GM23248 (cell line): Measurements from ENCODE around the gene CENPQ.

Experiments used
- EZH2 ChIP-seq: fragments of 200-600 bp; sonication (generic); IDR thresholded peaks from 2 replicates; pipeline ENCODE4 v1.6.1; 2018; ENCODE audit warnings: antibody characterized with exemption, mild to moderate bottlenecking; ENCODE audit not compliant: insufficient read depth, poor library complexity, severe bottlenecking
- EZH2phosphoT487 ChIP-seq: fragments of 200-600 bp; sonication (generic); IDR thresholded peaks from 2 replicates; pipeline ENCODE4 v1.6.1; 2018; ENCODE audit warnings: antibody characterized with exemption, moderate library complexity, mild to moderate bottlenecking, low read depth; ENCODE audit not compliant: insufficient read depth

- TF ChIP-seq EZH2phosphoT487 (no peak), EZH2 (no peak)
These were observed 50.2 kb downstream of the CENPQ start for GRCh38 chr6:49513153-49513989.
